HAP-1 (cell line): ENCODE measurements around the gene STIP1.

Source experiments
- DNase-seq, 2 experiments: peaks; one replicate each; pipeline ENCODE4 v3.0.0-alpha.2; 2016 to 2020; ENCODE audit warnings: low spot score in 2 of 2
- H3K27me3 ChIP-seq: fragments of 250-450 bp; sonication (Bioruptor Pico); 2 replicates; pipeline ENCODE4 v1.5.1; 2020; ENCODE audit warnings: low read depth, mild to moderate bottlenecking, moderate library complexity
- H3K36me3 ChIP-seq: fragments of 250-450 bp; sonication (Bioruptor Pico); replicated peaks from 2 replicates; pipeline ENCODE4 v1.5.1; 2020; ENCODE audit warnings: mild to moderate bottlenecking
- H3K4me1 ChIP-seq: fragments of 250-450 bp; sonication (Bioruptor Pico); 2 replicates; pipeline ENCODE4 v1.5.1; 2020; ENCODE audit warnings: mild to moderate bottlenecking
- H3K4me3 ChIP-seq: fragments of 250-450 bp; sonication (Bioruptor Pico); 2 replicates; pipeline ENCODE4 v1.5.1; 2020; ENCODE audit warnings: mild to moderate bottlenecking, moderate library complexity
- H3K9me3 ChIP-seq: fragments of 250-450 bp; sonication (Bioruptor Pico); 2 replicates; pipeline ENCODE4 v1.5.1; 2020; ENCODE audit warnings: mild to moderate bottlenecking, moderate library complexity
- in situ Hi-C: fragments of 300-500 bp; cut with MboI; formaldehyde crosslinking; loops from 3 replicates; pipeline ENCODE4 v1.14.3; 2020; ENCODE audit warnings: low sequenced_read_pairs, inconsistent platforms, mixed read lengths

Gene STIP1

GRCh38 chr11:64170419-64170818 lies 15.6 kb upstream of the STIP1 start:
- Histone ChIP-seq H3K4me3 (no peak overlapping the region), H3K4me1 (peaks cover 5% of the 10 kb centered on the region; the same call in 1 of the 2 replicates), H3K27me3 (no peaks in the 10 kb centered on the region), H3K36me3 (no peaks in the 10 kb centered on the region), H3K9me3 (no peaks in the 10 kb centered on the region)
- in situ Hi-C loops, result no loop called here
- no peak for DNase-seq

GRCh38 chr11:64173616-64174355 lies 12.2 kb upstream of the STIP1 start:
- in situ Hi-C loops, result no loop called here
- no peak for DNase-seq

GRCh38 chr11:64176751-64177150 lies 9.2 kb upstream of the STIP1 start:
- in situ Hi-C loops, result no loop called here

More at GRCh38 chr11:64173616-64174355, 12.2 kb upstream of the STIP1 start:
- no peaks in the 10 kb centered on the region for H3K9me3 ChIP-seq
- no peak overlapping the region for H3K4me3 ChIP-seq
- H3K4me1 ChIP-seq, result no peaks in the 10 kb centered on the region
- no peaks in the 10 kb centered on the region for H3K27me3 ChIP-seq
- no peaks in the 10 kb centered on the region for H3K36me3 ChIP-seq

GRCh38 chr11:64178203-64178602 lies 7.8 kb upstream of the STIP1 start:
- no peak for DNase-seq
- Histone ChIP-seq H3K9me3 (no peaks in the 10 kb centered on the region), H3K27me3 (no peaks in the 10 kb centered on the region), H3K4me3 (no peak overlapping the region), H3K36me3 (peaks cover 5% of the 10 kb centered on the region; the same call in 1 of the 2 replicates), H3K4me1 (peaks cover 21% of the 10 kb centered on the region)
- in situ Hi-C loops, result no loop called here

More at GRCh38 chr11:64176751-64177150, 9.2 kb upstream of the STIP1 start:
- Histone ChIP-seq H3K9me3 (no peaks in the 10 kb centered on the region), H3K36me3 (no peaks in the 10 kb centered on the region; the same call in 1 of the 2 replicates), H3K4me1 (peaks cover 6% of the 10 kb centered on the region), H3K4me3 (no peak overlapping the region), H3K27me3 (no peaks in the 10 kb centered on the region)
- no peak for DNase-seq

GRCh38 chr11:64178951-64179639 lies 6.9 kb upstream of the STIP1 start:
- Histone ChIP-seq H3K27me3 (no peaks in the 10 kb centered on the region), H3K4me1 (peaks cover 28% of the 10 kb centered on the region), H3K9me3 (no peaks in the 10 kb centered on the region), H3K36me3 (peaks cover 7% of the 10 kb centered on the region; the same call in 1 of the 2 replicates), H3K4me3 (no peak overlapping the region)
- in situ Hi-C loops, result no loop called here
- DNase-seq, result no peak

GRCh38 chr11:64180891-64181290 lies 5.1 kb upstream of the STIP1 start:
- H3K36me3 ChIP-seq, result peaks cover 7% of the 10 kb centered on the region; the same call in 1 of the 2 replicates
- no peaks in the 10 kb centered on the region for H3K9me3 ChIP-seq
- peaks cover 34% of the 10 kb centered on the region for H3K4me1 ChIP-seq
- no peak overlapping the region for H3K4me3 ChIP-seq
- in situ Hi-C loops, result no loop called here
- DNase-seq, result no peak
- no peaks in the 10 kb centered on the region for H3K27me3 ChIP-seq

- peaks cover 34% of the 10 kb centered on the region for H3K4me1 ChIP-seq
- H3K27me3 ChIP-seq, result no peaks in the 10 kb centered on the region
- peak; percentile 85 to 90 for DNase-seq
- H3K9me3 ChIP-seq, result no peaks in the 10 kb centered on the region
- in situ Hi-C loops, result no loop called here
- H3K4me3 ChIP-seq, result peak overlapping the region; percentile 2; the same call in 1 of the 2 replicates
- peaks cover 7% of the 10 kb centered on the region; the same call in 1 of the 2 replicates for H3K36me3 ChIP-seq
These were observed 4.2 kb upstream of the STIP1 start for GRCh38 chr11:64181506-64182411.

GRCh38 chr11:64183890-64184289 lies 2.1 kb upstream of the STIP1 start:
- Histone ChIP-seq H3K27me3 (no peaks in the 10 kb centered on the region), H3K4me3 (peak overlapping the region; percentile 75), H3K36me3 (peaks cover 13% of the 10 kb centered on the region), H3K9me3 (no peaks in the 10 kb centered on the region), H3K4me1 (peaks cover 34% of the 10 kb centered on the region)
- in situ Hi-C loops, result no loop called here
- no peak for DNase-seq

- no peaks in the 10 kb centered on the region for H3K9me3 ChIP-seq
- H3K36me3 ChIP-seq, result peaks cover 25% of the 10 kb centered on the region
- peaks cover 34% of the 10 kb centered on the region for H3K4me1 ChIP-seq
- DNase-seq, result no peak
- in situ Hi-C loops, result no loop called here
- no peaks in the 10 kb centered on the region for H3K27me3 ChIP-seq
- H3K4me3 ChIP-seq, result peak overlapping the region; percentile 75
These were observed 737 bp upstream of the STIP1 start for GRCh38 chr11:64185175-64185692.

GRCh38 chr11:64186492-64187165 lies 658 bp downstream of the STIP1 start:
- Histone ChIP-seq H3K4me3 (no peak overlapping the region), H3K36me3 (peaks cover 39% of the 10 kb centered on the region), H3K27me3 (no peaks in the 10 kb centered on the region), H3K9me3 (no peaks in the 10 kb centered on the region), H3K4me1 (peaks cover 29% of the 10 kb centered on the region)
- in situ Hi-C loops, result no loop called here
- peak; percentile 21 to 63 for DNase-seq

GRCh38 chr11:64192434-64192833 lies 6.5 kb downstream of the STIP1 start:
- DNase-seq, result no peak
- no peaks in the 10 kb centered on the region for H3K4me1 ChIP-seq
- in situ Hi-C loops, result no loop called here
- H3K36me3 ChIP-seq, result peaks cover 90% of the 10 kb centered on the region
- no peaks in the 10 kb centered on the region for H3K27me3 ChIP-seq
- no peaks in the 10 kb centered on the region for H3K9me3 ChIP-seq
- no peak overlapping the region for H3K4me3 ChIP-seq

GRCh38 chr11:64196626-64197025 lies 10.7 kb downstream of the STIP1 start:
- peaks cover 97% of the 10 kb centered on the region for H3K36me3 ChIP-seq
- DNase-seq, result no peak
- H3K9me3 ChIP-seq, result no peaks in the 10 kb centered on the region
- in situ Hi-C loops, result no loop called here
- H3K27me3 ChIP-seq, result no peaks in the 10 kb centered on the region
- no peaks in the 10 kb centered on the region for H3K4me1 ChIP-seq
- H3K4me3 ChIP-seq, result no peak overlapping the region

GRCh38 chr11:64198511-64198910 lies 12.5 kb downstream of the STIP1 start:
- no peak for DNase-seq
- no peak overlapping the region for H3K4me3 ChIP-seq
- no peaks in the 10 kb centered on the region for H3K4me1 ChIP-seq
- no peaks in the 10 kb centered on the region for H3K9me3 ChIP-seq
- H3K27me3 ChIP-seq, result no peaks in the 10 kb centered on the region
- peaks cover 96% of the 10 kb centered on the region for H3K36me3 ChIP-seq
- in situ Hi-C loops, result no loop called here
